GM13976 (cell line): ENCODE results near the gene GRAMD2B.

Source experiments
- DNase-seq: peaks from one replicate; pipeline ENCODE4 v3.0.0; 2012; ENCODE audit warnings: low spot score
- CTCF ChIP-seq: IDR thresholded peaks from 2 replicates; pipeline ENCODE4 v1.5.1; 2012; ENCODE audit warnings: borderline replicate concordance, mild to moderate bottlenecking; ENCODE audit not compliant: insufficient read depth; ENCODE audit errors: extremely low read depth, missing control alignments, control extremely low read depth
- in situ Hi-C: fragments of 300-500 bp; cut with MboI; formaldehyde crosslinking; loops from one replicate; pipeline ENCODE4 v1.12.0; 2022; ENCODE audit warnings: low sequenced_read_pairs, mixed read lengths, inconsistent platforms; ENCODE audit not compliant: unreplicated experiment

GRAMD2B gene

GRCh38 chr5:126508962-126509279 is 85.7 kb downstream of the GRAMD2B start:
- no peak for TF ChIP-seq CTCF
- in situ Hi-C loops = no loop called here
- no peak for DNase-seq

DNA sequence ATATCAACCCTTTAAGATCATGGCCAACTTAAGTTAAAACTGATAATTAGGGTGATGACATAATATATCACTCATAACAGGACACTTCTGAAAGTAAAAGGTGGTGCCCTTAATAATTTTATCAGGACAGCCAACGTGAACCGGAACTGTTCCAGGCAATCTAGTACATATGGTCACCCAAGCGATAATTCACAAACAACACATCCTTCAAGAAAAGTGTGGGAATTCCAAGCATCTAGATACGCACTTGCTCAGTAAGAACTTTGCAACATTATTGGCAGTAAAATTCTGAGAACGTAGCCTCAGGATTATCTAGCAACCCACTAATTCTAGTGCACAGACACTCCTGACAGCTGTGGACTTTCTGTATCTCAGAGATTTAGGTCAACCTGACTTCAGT is 86.1 kb downstream of the GRAMD2B start:
- in situ Hi-C loops = no loop called here
- TF ChIP-seq CTCF = no peak
- DNase-seq = no peak

GRCh38 chr5:126511961-126512360 is 88.8 kb downstream of the GRAMD2B start:
- no peak for DNase-seq
- no peak for TF ChIP-seq CTCF
- in situ Hi-C loops = no loop called here

DNA sequence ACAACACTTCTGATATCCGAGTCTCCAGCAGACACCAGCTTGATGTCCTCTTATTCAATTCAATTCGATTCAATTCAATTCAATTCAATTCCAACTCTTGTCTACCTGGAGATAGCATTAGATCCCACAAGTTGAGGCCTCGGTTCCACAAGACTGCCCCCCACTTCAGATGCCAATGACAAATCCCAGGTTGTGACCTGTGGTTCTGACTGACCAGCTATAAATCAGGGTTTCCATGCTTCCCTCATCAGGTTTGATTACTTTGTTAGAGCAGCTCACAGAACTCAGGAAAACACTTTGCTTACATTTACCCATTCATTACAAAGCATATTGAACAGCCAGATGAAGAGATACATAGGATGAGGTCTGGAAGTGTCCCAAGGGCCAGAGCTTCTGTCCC is 89.2 kb downstream of the GRAMD2B start:
- no peak for DNase-seq
- in situ Hi-C loops = no loop called here
- no peak for TF ChIP-seq CTCF

DNA sequence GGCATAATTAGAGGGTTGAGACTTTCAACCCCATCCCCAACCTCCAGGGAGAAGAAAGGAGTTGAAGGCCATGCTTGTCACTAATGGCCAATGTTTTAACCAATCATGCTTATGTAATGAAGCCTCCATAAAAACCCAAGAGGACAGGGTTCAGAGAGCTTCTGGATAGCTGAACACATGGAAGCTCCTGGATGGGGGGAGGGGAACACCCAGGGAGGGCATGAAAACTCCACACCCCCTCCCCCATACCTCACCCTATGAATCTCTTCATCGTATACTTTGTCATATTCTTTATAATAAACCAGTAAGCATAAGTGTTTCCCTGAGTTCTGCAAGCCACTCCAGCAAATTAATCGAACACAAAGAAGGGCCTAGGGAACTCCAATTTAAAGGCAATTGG is 90.1 kb downstream of the GRAMD2B start:
- in situ Hi-C loops = no loop called here
- no peak for TF ChIP-seq CTCF
- no peak for DNase-seq

GRCh38 chr5:126513703-126514102 is 90.5 kb downstream of the GRAMD2B start:
- no peak for DNase-seq
- in situ Hi-C loops = no loop called here
- no peak for TF ChIP-seq CTCF

GRCh38 chr5:126514131-126514557 is 90.9 kb downstream of the GRAMD2B start:
- TF ChIP-seq CTCF = no peak
- in situ Hi-C loops = no loop called here
- no peak for DNase-seq
